Measurements from ENCODE around the gene FANCM.

The FANCM gene

DNA sequence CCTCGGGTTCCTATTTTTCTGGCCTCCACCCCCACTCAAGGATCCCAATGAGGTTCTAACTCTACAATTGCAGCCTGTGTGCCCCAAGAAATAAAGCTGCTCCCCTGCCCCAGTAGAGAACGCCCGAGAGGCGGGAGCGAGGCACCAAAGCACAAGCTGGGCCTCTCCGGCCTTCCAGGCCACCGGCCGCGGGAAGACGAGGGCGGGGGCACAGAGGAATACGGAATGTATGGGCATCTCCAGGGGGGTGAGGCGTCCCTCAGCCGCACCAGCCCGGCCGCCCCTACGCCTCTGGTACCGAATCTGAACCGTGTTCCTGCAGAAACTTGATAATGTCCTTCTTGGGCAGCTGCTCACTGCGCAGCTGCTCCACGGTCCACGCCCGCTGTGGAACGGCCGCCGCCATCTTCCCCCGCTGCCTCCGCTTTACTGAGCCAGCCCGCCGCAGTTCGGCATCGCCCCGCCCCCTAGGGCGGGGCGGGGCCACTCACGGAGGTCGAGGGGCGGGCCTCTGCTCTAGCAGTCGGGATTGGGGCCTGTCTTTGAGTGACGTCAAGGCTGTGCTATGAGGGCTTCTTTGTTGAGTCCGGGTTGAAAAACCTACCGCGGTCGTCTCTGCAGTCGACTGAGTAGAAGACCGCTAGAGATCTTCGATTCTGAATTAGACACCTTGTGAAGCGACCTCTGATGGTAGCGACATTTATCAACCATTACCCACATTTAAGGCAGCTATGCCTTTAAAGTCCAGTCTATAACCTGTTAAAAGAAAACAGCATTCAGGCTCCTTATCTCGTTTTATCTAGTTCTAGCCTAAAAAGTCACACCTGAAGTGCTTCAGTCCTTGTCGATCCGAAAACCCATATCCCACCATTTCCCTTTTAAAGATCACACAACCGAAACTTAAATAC, 1.4 kb upstream of the FANCM start, which contains the start of gene FKBP3 (continued):
- TF ChIP-seq YY2 (tag by site-specific recombination; IDR thresholded peaks at IDR 0.05): peak; percentile 72; the same call in 1 of the 2 replicates
- TF ChIP-seq ZBTB48 (tag by site-specific recombination; IDR thresholded peaks at IDR 0.05): no peak
- peak; percentile 90 for TF ChIP-seq ZFP69B (tag by site-specific recombination; IDR thresholded peaks at IDR 0.05)
- TF ChIP-seq, protein P1, sequence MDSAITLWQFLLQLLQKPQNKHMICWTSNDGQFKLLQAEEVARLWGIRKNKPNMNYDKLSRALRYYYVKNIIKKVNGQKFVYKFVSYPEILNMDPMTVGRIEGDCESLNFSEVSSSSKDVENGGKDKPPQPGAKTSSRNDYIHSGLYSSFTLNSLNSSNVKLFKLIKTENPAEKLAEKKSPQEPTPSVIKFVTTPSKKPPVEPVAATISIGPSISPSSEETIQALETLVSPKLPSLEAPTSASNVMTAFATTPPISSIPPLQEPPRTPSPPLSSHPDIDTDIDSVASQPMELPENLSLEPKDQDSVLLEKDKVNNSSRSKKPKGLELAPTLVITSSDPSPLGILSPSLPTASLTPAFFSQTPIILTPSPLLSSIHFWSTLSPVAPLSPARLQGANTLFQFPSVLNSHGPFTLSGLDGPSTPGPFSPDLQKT (IDR thresholded peaks at IDR 0.05; ENCODE audit: borderline replicate concordance, low read depth, low read length): no peak
- no peak for TF ChIP-seq RBAK (tag by site-specific recombination; IDR thresholded peaks at IDR 0.05)
- no peak for TF ChIP-seq ZNF48 (tag by site-specific recombination; IDR thresholded peaks at IDR 0.05)
- no peak for TF ChIP-seq ZNF626 (tag by site-specific recombination; IDR thresholded peaks at IDR 0.05)
- TF ChIP-seq ZNF664 (tag by site-specific recombination; IDR thresholded peaks at IDR 0.05): 0 out of 2 replicates have a peak, but pooled peaks have one; percentile 28
- TF ChIP-seq ZSCAN23 (tag by site-specific recombination; IDR thresholded peaks at IDR 0.05): no peak
- TF ChIP-seq ZNF354C (tag by site-specific recombination; IDR thresholded peaks at IDR 0.05; ENCODE audit: borderline replicate concordance, low read depth): no peak
- TF ChIP-seq ZNF292 (tag by site-specific recombination; IDR thresholded peaks at IDR 0.05; ENCODE audit: borderline replicate concordance, low read depth): no peak
- 0 out of 2 replicates have a peak, but pooled peaks have one; percentile 40 for TF ChIP-seq ZNF843 (tag by site-specific recombination; IDR thresholded peaks at IDR 0.05)
- TF ChIP-seq GLI4 (tag by site-specific recombination; IDR thresholded peaks at IDR 0.05): no peak
- no peak for TF ChIP-seq TCF7L2 (IDR thresholded peaks at IDR 0.05; ENCODE audit: borderline replicate concordance, low read depth, low read length)
- TF ChIP-seq ZNF133 (tag by site-specific recombination; IDR thresholded peaks at IDR 0.05): no peak
- no peak for TF ChIP-seq SALL2 (tag by site-specific recombination; IDR thresholded peaks at IDR 0.05; ENCODE audit: borderline replicate concordance)
- TF ChIP-seq, protein P2, sequence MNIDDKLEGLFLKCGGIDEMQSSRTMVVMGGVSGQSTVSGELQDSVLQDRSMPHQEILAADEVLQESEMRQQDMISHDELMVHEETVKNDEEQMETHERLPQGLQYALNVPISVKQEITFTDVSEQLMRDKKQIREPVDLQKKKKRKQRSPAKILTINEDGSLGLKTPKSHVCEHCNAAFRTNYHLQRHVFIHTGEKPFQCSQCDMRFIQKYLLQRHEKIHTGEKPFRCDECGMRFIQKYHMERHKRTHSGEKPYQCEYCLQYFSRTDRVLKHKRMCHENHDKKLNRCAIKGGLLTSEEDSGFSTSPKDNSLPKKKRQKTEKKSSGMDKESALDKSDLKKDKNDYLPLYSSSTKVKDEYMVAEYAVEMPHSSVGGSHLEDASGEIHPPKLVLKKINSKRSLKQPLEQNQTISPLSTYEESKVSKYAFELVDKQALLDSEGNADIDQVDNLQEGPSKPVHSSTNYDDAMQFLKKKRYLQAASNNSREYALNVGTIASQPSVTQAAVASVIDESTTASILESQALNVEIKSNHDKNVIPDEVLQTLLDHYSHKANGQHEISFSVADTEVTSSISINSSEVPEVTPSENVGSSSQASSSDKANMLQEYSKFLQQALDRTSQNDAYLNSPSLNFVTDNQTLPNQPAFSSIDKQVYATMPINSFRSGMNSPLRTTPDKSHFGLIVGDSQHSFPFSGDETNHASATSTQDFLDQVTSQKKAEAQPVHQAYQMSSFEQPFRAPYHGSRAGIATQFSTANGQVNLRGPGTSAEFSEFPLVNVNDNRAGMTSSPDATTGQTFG (tag by site-specific recombination; IDR thresholded peaks at IDR 0.05; ENCODE audit: borderline replicate concordance): no peak
- TF ChIP-seq BCL11A (tag by site-specific recombination; IDR thresholded peaks at IDR 0.05; ENCODE audit: low read depth): no peak
- TF ChIP-seq, protein P3, sequence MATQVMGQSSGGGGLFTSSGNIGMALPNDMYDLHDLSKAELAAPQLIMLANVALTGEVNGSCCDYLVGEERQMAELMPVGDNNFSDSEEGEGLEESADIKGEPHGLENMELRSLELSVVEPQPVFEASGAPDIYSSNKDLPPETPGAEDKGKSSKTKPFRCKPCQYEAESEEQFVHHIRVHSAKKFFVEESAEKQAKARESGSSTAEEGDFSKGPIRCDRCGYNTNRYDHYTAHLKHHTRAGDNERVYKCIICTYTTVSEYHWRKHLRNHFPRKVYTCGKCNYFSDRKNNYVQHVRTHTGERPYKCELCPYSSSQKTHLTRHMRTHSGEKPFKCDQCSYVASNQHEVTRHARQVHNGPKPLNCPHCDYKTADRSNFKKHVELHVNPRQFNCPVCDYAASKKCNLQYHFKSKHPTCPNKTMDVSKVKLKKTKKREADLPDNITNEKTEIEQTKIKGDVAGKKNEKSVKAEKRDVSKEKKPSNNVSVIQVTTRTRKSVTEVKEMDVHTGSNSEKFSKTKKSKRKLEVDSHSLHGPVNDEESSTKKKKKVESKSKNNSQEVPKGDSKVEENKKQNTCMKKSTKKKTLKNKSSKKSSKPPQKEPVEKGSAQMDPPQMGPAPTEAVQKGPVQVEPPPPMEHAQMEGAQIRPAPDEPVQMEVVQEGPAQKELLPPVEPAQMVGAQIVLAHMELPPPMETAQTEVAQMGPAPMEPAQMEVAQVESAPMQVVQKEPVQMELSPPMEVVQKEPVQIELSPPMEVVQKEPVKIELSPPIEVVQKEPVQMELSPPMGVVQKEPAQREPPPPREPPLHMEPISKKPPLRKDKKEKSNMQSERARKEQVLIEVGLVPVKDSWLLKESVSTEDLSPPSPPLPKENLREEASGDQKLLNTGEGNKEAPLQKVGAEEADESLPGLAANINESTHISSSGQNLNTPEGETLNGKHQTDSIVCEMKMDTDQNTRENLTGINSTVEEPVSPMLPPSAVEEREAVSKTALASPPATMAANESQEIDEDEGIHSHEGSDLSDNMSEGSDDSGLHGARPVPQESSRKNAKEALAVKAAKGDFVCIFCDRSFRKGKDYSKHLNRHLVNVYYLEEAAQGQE (tag by site-specific recombination; IDR thresholded peaks at IDR 0.05): no peak; the same call in 1 of the 2 replicates
- no peak for TF ChIP-seq ZNF473 (tag by site-specific recombination; IDR thresholded peaks at IDR 0.05)
- TF ChIP-seq ZNF701 (tag by site-specific recombination; IDR thresholded peaks at IDR 0.05): no peak
- TF ChIP-seq ZNF658 (tag by site-specific recombination; IDR thresholded peaks at IDR 0.05): no peak
- no peak for TF ChIP-seq ZNF529 (tag by site-specific recombination; IDR thresholded peaks at IDR 0.05; ENCODE audit: insufficient replicate concordance)
- peak; percentile 47; the same call in 1 of the 2 replicates for TF ChIP-seq ZSCAN30 (tag by site-specific recombination; IDR thresholded peaks at IDR 0.05)
- TF ChIP-seq, protein P4, sequence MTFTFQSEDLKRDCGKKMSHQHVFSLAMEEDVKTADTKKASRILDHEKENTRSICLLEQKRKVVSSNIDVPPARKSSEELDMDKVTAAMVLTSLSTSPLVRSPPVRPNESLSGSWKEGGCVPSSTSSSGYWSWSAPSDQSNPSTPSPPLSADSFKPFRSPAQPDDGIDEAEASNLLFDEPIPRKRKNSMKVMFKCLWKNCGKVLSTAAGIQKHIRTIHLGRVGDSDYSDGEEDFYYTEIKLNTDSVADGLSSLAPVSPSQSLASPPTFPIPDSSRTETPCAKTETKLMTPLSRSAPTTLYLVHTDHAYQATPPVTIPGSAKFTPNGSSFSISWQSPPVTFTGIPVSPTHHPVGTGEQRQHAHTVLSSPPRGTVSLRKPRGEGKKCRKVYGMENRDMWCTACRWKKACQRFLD (tag by site-specific recombination; IDR thresholded peaks at IDR 0.05): no peak
- peak; percentile 60 for TF ChIP-seq SP7 (tag by site-specific recombination; IDR thresholded peaks at IDR 0.05)
- TF ChIP-seq, protein P5, sequence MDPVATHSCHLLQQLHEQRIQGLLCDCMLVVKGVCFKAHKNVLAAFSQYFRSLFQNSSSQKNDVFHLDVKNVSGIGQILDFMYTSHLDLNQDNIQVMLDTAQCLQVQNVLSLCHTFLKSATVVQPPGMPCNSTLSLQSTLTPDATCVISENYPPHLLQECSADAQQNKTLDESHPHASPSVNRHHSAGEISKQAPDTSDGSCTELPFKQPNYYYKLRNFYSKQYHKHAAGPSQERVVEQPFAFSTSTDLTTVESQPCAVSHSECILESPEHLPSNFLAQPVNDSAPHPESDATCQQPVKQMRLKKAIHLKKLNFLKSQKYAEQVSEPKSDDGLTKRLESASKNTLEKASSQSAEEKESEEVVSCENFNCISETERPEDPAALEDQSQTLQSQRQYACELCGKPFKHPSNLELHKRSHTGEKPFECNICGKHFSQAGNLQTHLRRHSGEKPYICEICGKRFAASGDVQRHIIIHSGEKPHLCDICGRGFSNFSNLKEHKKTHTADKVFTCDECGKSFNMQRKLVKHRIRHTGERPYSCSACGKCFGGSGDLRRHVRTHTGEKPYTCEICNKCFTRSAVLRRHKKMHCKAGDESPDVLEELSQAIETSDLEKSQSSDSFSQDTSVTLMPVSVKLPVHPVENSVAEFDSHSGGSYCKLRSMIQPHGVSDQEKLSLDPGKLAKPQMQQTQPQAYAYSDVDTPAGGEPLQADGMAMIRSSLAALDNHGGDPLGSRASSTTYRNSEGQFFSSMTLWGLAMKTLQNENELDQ (tag by site-specific recombination; IDR thresholded peaks at IDR 0.05; ENCODE audit: low read depth): no peak
- TF ChIP-seq SCRT2 (tag by site-specific recombination; IDR thresholded peaks at IDR 0.05): no peak
- no peak for TF ChIP-seq MEIS1 (CRISPR knock-in tag; IDR thresholded peaks at IDR 0.05; ENCODE audit: borderline replicate concordance)

All from HEK293 (cell line).